HCT116 (cell line): ENCODE results near the gene TNKS2. TPM values are rescaled to one million over a fixed set of nuclear protein-coding genes. Genes with fewer than 3 reads are reported as not detected.

Experiments
- ATAC-seq: fragments of 200-7000 bp; cut with Tn5 transposase; 2 replicates; pipeline ENCODE4 v1.9.1; 2020; ENCODE audit warnings: mild to moderate bottlenecking, moderate library complexity
- BruUV-seq: library from RNA; stranded (reverse); fragments of 400-500 nt; replicated peaks from 2 replicates; lab custom pipeline; 2021; lab: Mats Ljungman, UMichigan
- CTCF ChIA-PET: fragments of 300-600 bp; sonication (Branson Sonifier 250); formaldehyde crosslinking; loops from one replicate; lab custom pipeline; 2021; ENCODE audit warnings: antibody characterized with exemption; lab: Charles Lee
- POLR2A ChIA-PET: fragments of 300-600, 350-600 bp; sonication (Branson Sonifier 250); formaldehyde crosslinking; loops from one replicate; lab custom pipeline; 2021; ENCODE audit warnings: antibody characterized with exemption; lab: Charles Lee
- RAD21 ChIA-PET, 2 experiments: fragments of 300-600 bp; sonication (Branson Sonifier 250); formaldehyde crosslinking; loops; one replicate each; lab custom pipeline; 2023; ENCODE audit warnings: low total read pairs in 2 of 2; ENCODE audit not compliant: uncharacterized antibody in 2 of 2, unreplicated experiment in 2 of 2, low non-redundant PET in 1 of 2; lab: Charles Lee
- DNase-seq: peaks from one replicate; pipeline ENCODE4 v3.0.0-alpha.2; 2010; ENCODE audit warnings: low read depth, low spot score
- H2AFZ ChIP-seq: fragments of 200-600 bp; shearing (Covaris generic), sonication (generic); 2 replicates; pipeline ENCODE4 v1.6.1; 2017; ENCODE audit warnings: low read depth, mixed run types, mixed read lengths, antibody characterized with exemption, low read length; ENCODE audit not compliant: poor library complexity, severe bottlenecking
- H3K27ac ChIP-seq: 2 replicates; pipeline ENCODE4 v1.5.1; 2012; ENCODE audit warnings: low read depth, low read length
- H3K27me3 ChIP-seq: fragments of 200-600 bp; sonication (generic); 2 replicates; pipeline ENCODE4 v1.6.1; 2016; ENCODE audit warnings: mixed run types, low read length, mixed read lengths; ENCODE audit not compliant: insufficient read depth
- H3K36me3 ChIP-seq, 2 experiments: fragments of 200-500 bp in 1 of 2; fragments of 200-600 bp in 1 of 2; sonication (Bioruptor generic) in 1 of 2; sonication (generic) in 1 of 2; 2 replicates each; pipeline versions ENCODE4 v1.5.1 to v1.6.1; 2014 to 2016; ENCODE audit warnings: low read length in 2 of 2, inconsistent platforms in 1 of 2, mixed read lengths in 1 of 2, mixed run types in 1 of 2; ENCODE audit not compliant: insufficient read depth in 2 of 2, control insufficient read depth in 1 of 2
- H3K4me1 ChIP-seq, 2 experiments: fragments of 200-600 bp in 1 of 2; sonication (generic) in 1 of 2; 2 replicates each; pipeline versions ENCODE4 v1.5.1 to v1.6.1; 2012 to 2017; ENCODE audit warnings: low read length in 2 of 2, inconsistent platforms in 1 of 2, mild to moderate bottlenecking in 1 of 2, mixed read lengths in 1 of 2, mixed run types in 1 of 2, moderate library complexity in 1 of 2; ENCODE audit not compliant: insufficient read depth in 2 of 2, control insufficient read depth in 1 of 2
- H3K4me2 ChIP-seq: fragments of 200-600 bp; sonication (generic); 2 replicates; pipeline ENCODE4 v1.6.1; 2017; ENCODE audit warnings: mixed run types, low read length, mixed read lengths
- H3K4me3 ChIP-seq, 2 experiments: fragments of 200-600 bp in 1 of 2; sonication (generic) in 1 of 2; replicated peaks in 1 of 2; 2 replicates each; pipeline ENCODE4 v1.5.1; 2011 to 2016; ENCODE audit warnings: low read length in 2 of 2, control low read depth in 1 of 2, low read depth in 1 of 2, mild to moderate bottlenecking in 1 of 2, mixed read lengths in 1 of 2, mixed run types in 1 of 2
- H3K79me2 ChIP-seq: fragments of 200-600 bp; sonication (generic); 2 replicates; pipeline ENCODE4 v1.6.1; 2017; ENCODE audit warnings: mild to moderate bottlenecking, mixed run types, low read length, moderate library complexity, mixed read lengths; ENCODE audit not compliant: insufficient read depth
- H3K9ac ChIP-seq: fragments of 200-600 bp; sonication (generic); 2 replicates; pipeline ENCODE4 v1.6.1; 2016; ENCODE audit warnings: low read length, mixed read lengths
- H3K9me2 ChIP-seq: fragments of 200-600 bp; sonication (generic), shearing (Covaris generic); 2 replicates; pipeline ENCODE4 v1.6.1; 2017; ENCODE audit warnings: mixed run types, mild to moderate bottlenecking, moderate library complexity; ENCODE audit not compliant: insufficient read depth
- H3K9me3 ChIP-seq, 2 experiments: fragments of 200-500 bp in 1 of 2; fragments of 200-600 bp in 1 of 2; sonication (Bioruptor generic) in 1 of 2; sonication (generic) in 1 of 2; 2 replicates each; pipeline ENCODE4 v1.6.1; 2014 to 2017; ENCODE audit warnings: low read length in 2 of 2, mixed read lengths in 2 of 2, inconsistent platforms in 1 of 2, low read depth in 1 of 2, mild to moderate bottlenecking in 1 of 2, mixed run types in 1 of 2, moderate library complexity in 1 of 2; ENCODE audit not compliant: control insufficient read depth in 1 of 2, insufficient read depth in 1 of 2
- H4K20me1 ChIP-seq: fragments of 200-600 bp; sonication (generic), shearing (Covaris generic); 2 replicates; pipeline ENCODE4 v1.6.1; 2017; ENCODE audit warnings: mixed run types, mild to moderate bottlenecking, moderate library complexity; ENCODE audit not compliant: insufficient read depth
- CBX3 ChIP-seq: IDR thresholded peaks from 2 replicates; pipeline ENCODE4 v1.6.1; 2012; ENCODE audit warnings: low read depth
- CEBPB ChIP-seq: IDR thresholded peaks from 2 replicates; pipeline ENCODE4 v1.6.1; 2012; ENCODE audit warnings: low read depth
- EGR1 ChIP-seq: IDR thresholded peaks from 2 replicates; pipeline ENCODE4 v1.6.1; 2012; ENCODE audit warnings: low read depth
- ELF1 ChIP-seq: IDR thresholded peaks from 2 replicates; pipeline ENCODE4 v1.6.1; 2012; ENCODE audit warnings: low read depth, borderline replicate concordance
- EZH2 ChIP-seq: fragments of 200-600 bp; sonication (generic); IDR thresholded peaks from 2 replicates; pipeline ENCODE4 v1.6.1; 2017; ENCODE audit warnings: antibody characterized with exemption, mixed run types
- JUND ChIP-seq: IDR thresholded peaks from 2 replicates; pipeline ENCODE4 v1.6.1; 2012
- POLR2A ChIP-seq: IDR thresholded peaks from 2 replicates; pipeline ENCODE4 v1.7.0; 2011; ENCODE audit warnings: borderline replicate concordance; ENCODE audit not compliant: insufficient read depth, insufficient read length; ENCODE audit errors: extremely low read depth
- POLR2AphosphoS5 ChIP-seq: IDR thresholded peaks from 2 replicates; pipeline ENCODE4 v1.6.1; 2011; ENCODE audit warnings: mild to moderate bottlenecking, low read depth, low read length, moderate library complexity
- RAD21 ChIP-seq: IDR thresholded peaks from 2 replicates; pipeline ENCODE4 v1.6.1; 2012; ENCODE audit warnings: low read depth, mild to moderate bottlenecking
- SIN3A ChIP-seq: IDR thresholded peaks from 2 replicates; pipeline ENCODE4 v1.6.1; 2012; ENCODE audit warnings: low read depth
- SP1 ChIP-seq: IDR thresholded peaks from 2 replicates; pipeline ENCODE4 v1.6.1; 2012; ENCODE audit warnings: low read depth
- SRF ChIP-seq: IDR thresholded peaks from 2 replicates; pipeline ENCODE4 v1.6.1; 2012; ENCODE audit warnings: low read depth
- TCF7L2 ChIP-seq: IDR thresholded peaks from 2 replicates; pipeline ENCODE4 v1.7.0; 2011; ENCODE audit warnings: borderline replicate concordance, inconsistent platforms; ENCODE audit not compliant: insufficient read depth, insufficient read length; ENCODE audit errors: extremely low read depth
- ZFX ChIP-seq: fragments of 450-650 bp; IDR thresholded peaks from 2 replicates; pipeline ENCODE4 v1.6.1; 2017
- intact Hi-C: fragments of 100-400 bp; cut with micrococcal nuclease; formaldehyde crosslinking; loops from 2 replicates; pipeline ENCODE4 v1.10.0; 2022
- total RNA-seq: library from RNA; stranded (reverse); gene quantifications from one replicate; pipeline ENCODE4 v1.2.1, GENCODE V29; 2021; ENCODE audit not compliant: unreplicated experiment
- TF ChIP-seq, protein P1 (sequence below): IDR thresholded peaks from 2 replicates; pipeline ENCODE4 v1.6.1; 2012
- TF ChIP-seq, protein P2 (sequence below): IDR thresholded peaks from 2 replicates; pipeline ENCODE4 v1.6.1; 2012

The TNKS2 gene
- total RNA-seq, 1 experiment from 2014 or later = 20.7 TPM

DNA sequence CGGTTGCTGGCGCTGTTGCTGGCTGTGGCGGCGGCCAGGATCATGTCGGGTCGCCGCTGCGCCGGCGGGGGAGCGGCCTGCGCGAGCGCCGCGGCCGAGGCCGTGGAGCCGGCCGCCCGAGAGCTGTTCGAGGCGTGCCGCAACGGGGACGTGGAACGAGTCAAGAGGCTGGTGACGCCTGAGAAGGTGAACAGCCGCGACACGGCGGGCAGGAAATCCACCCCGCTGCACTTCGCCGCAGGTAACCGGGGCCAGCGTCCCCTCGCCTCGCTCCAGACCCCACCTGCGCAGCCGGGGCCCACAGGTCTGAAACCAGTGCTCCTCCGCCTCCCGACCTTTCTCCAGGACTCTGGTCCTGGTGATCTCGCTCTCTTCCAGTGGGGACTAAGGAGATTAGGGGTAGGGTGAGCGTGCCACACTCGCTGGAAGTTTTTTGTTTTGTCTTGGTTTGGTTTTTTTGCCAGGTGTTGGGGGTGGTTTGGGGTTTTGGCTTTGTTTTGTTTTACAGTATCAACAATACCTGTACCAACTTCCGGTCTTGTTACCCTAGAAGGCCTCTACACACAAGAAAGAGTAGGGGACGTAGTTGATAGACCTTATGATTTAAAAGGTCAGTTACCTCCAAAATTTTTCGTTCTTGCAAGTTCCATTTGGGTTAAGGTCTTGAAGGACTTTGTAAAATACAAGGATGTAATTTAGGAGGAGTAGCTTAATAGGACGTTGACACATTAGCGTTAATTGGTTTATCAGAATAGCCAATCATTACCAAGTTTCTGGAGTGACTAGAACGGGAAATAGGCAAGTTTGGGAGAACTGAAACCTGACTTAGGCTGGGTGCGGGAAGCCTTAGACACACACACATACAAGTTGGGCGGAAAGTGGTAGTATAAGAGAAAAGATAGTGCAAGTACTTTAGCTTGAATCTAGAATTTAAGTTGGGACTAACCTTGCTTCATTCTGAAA, 704 bp downstream of the TNKS2 start:
- peaks cover 5 to 7% of the 10 kb centered on the region in 2 experiments; a peak in 3 of 4 replicates for H3K36me3 ChIP-seq
- intact Hi-C loops = no loop called here
- H3K27ac ChIP-seq = peak overlapping the region; percentile 91
- BruUV-seq = no TSS peak
- H3K27me3 ChIP-seq = no peaks in the 10 kb centered on the region
- H3K4me1 ChIP-seq = peaks cover 11 to 32% of the 10 kb centered on the region in 2 experiments
- ChIA-PET RAD21 (no interaction called here), POLR2A (interaction anchor here (1.1 kb wide), 1 partner anchor 29 kb away, joined by 5 read pairs; no protein-coding TSS in a partner anchor), CTCF (no interaction called here)
- no peaks in the 10 kb centered on the region for H3K9me3 ChIP-seq
- H3K4me3 ChIP-seq = peak overlapping the region; percentile 77 to 90
- no peaks in the 10 kb centered on the region for H4K20me1 ChIP-seq
- no peak for TF ChIP-seq EZH2
- no peak for TF ChIP-seq EGR1
- TF ChIP-seq ELF1 = peak; percentile 34; the same call in 1 of the 2 replicates
- peak; percentile 92 for TF ChIP-seq ZFX
- TF ChIP-seq TCF7L2 = no peak
- H3K79me2 ChIP-seq = peaks cover 53% of the 10 kb centered on the region
- peak overlapping the region; percentile 83 for H3K9ac ChIP-seq
- DNase-seq = peak; percentile 36
- peak; percentile 46 for ATAC-seq
- no peak overlapping the region for H2AFZ ChIP-seq
- peak overlapping the region; percentile 78 for H3K4me2 ChIP-seq
- 0 out of 2 replicates have a peak, but pooled peaks cover 4% of the 10 kb centered on the region for H3K9me2 ChIP-seq

DNA sequence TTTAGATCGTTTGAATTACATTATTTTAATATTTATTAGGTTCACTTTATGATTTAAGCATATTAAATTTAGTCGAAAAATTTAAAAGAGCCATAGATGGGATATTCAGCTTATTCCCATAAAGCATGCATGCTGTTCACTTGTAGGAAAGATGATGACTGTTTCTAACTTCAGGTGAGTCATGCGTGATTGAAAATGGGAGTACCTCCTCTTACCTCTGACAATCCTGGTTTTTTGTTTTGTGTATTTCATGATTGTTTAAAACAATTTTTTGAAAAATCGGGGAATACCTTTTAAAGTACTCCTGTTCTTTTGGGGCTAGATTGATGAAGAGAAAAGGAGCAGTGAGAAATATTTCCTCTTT, 1.4 kb downstream of the TNKS2 start:
- CTCF ChIA-PET = no interaction called here
- no peak for DNase-seq

More for the DNA sequence above, 1.4 kb downstream of the TNKS2 start:
- peaks cover 11 to 32% of the 10 kb centered on the region in 2 experiments for H3K4me1 ChIP-seq
- H3K36me3 ChIP-seq = peaks cover 7 to 10% of the 10 kb centered on the region in 2 experiments; a peak in 3 of 4 replicates
- H3K27ac ChIP-seq = no peak overlapping the region; the same call in 1 of the 2 replicates
- peak overlapping the region; percentile 77 to 90 for H3K4me3 ChIP-seq
- ATAC-seq = no peak
- peaks cover 60% of the 10 kb centered on the region for H3K79me2 ChIP-seq
- TSS peak; percentile 61 for BruUV-seq
- ChIA-PET POLR2A (no interaction called here), RAD21 (no interaction called here)
- H3K4me2 ChIP-seq = peak overlapping the region; percentile 78
- H3K9me2 ChIP-seq = 0 out of 2 replicates have a peak, but pooled peaks cover 4% of the 10 kb centered on the region
- H3K9ac ChIP-seq = peak overlapping the region; percentile 83
- H3K27me3 ChIP-seq = no peaks in the 10 kb centered on the region
- TF ChIP-seq ELF1 = no peak
- TF ChIP-seq SRF = no peak
- no peak for TF ChIP-seq ZFX
- TF ChIP-seq SP1 = no peak
- TF ChIP-seq, protein P1, sequence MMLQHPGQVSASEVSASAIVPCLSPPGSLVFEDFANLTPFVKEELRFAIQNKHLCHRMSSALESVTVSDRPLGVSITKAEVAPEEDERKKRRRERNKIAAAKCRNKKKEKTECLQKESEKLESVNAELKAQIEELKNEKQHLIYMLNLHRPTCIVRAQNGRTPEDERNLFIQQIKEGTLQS = no peak
- TF ChIP-seq EGR1 = no peak
- no peak for TF ChIP-seq SIN3A
- TF ChIP-seq, protein P2, sequence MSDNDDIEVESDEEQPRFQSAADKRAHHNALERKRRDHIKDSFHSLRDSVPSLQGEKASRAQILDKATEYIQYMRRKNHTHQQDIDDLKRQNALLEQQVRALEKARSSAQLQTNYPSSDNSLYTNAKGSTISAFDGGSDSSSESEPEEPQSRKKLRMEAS = no peak
- no peak for TF ChIP-seq POLR2A
- TF ChIP-seq CBX3 = no peak
- TF ChIP-seq JUND = no peak
- no peak for TF ChIP-seq CEBPB
- no peak for TF ChIP-seq RAD21
- TF ChIP-seq POLR2AphosphoS5 = no peak
- no peaks in the 10 kb centered on the region for H3K9me3 ChIP-seq
- intact Hi-C loops = no loop called here
- no peaks in the 10 kb centered on the region for H4K20me1 ChIP-seq
- H2AFZ ChIP-seq = no peak overlapping the region
